Lower leg skin (tissue), 3 donors: ENCODE results near the gene TOGARAM2.

Source experiments
- POLR2A ChIP-seq, 2 donors: fragments of 450-650 bp; IDR thresholded peaks; one replicate each; pipeline ENCODE4 v1.6.1; 2016 to 2017; ENCODE audit warnings: antibody characterized with exemption in 2 of 2, mild to moderate bottlenecking in 1 of 2, moderate library complexity in 1 of 2
- TF ChIP-seq, protein P1 (sequence below), 3 donors: fragments of 450-650 bp; IDR thresholded peaks; one replicate each; pipeline ENCODE4 v1.5.1; 2016; ENCODE audit warnings: antibody characterized with exemption in 3 of 3, mild to moderate bottlenecking in 3 of 3, moderate library complexity in 2 of 3

DNA sequence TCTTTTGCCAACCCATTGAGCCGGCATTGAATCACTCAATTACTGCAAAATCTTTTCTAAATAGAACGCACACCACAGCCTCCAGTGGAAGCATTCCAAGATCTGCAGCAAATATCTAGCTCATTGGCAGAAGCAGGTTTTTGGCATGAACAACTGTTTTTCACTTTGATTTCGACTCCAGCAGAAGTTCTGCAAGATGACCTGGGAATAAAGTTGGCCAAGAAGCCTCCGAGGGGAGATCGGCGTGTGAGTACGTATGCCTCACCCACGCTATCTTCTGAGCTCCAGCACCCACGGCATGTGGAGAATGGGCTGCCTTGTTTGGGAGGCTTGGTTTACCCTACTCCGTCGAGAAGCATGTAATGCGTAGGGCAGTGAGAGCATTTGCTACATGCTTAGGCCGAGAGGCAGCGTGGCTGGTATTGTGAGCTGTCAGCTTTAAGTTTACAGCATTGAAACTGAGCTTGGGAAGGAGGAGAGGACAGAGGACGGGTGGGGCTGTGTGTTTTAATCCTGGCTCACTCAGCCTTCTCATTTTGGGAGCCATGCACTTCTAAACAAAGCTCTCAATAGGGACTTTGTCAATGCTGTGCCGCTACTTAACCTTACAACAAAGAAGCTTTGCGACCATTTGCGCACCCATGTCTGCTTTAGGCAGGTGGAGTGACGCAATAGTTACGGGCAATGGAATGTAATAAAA lies 82.7 kb downstream of the TOGARAM2 start:
- TF ChIP-seq, protein P1, sequence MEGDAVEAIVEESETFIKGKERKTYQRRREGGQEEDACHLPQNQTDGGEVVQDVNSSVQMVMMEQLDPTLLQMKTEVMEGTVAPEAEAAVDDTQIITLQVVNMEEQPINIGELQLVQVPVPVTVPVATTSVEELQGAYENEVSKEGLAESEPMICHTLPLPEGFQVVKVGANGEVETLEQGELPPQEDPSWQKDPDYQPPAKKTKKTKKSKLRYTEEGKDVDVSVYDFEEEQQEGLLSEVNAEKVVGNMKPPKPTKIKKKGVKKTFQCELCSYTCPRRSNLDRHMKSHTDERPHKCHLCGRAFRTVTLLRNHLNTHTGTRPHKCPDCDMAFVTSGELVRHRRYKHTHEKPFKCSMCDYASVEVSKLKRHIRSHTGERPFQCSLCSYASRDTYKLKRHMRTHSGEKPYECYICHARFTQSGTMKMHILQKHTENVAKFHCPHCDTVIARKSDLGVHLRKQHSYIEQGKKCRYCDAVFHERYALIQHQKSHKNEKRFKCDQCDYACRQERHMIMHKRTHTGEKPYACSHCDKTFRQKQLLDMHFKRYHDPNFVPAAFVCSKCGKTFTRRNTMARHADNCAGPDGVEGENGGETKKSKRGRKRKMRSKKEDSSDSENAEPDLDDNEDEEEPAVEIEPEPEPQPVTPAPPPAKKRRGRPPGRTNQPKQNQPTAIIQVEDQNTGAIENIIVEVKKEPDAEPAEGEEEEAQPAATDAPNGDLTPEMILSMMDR (IDR thresholded peaks at IDR 0.05) = no peak
- TF ChIP-seq POLR2A (IDR thresholded peaks at IDR 0.05) = no peak
